ENCODE results near the gene EMC1. TPM values are rescaled to one million over a fixed set of nuclear protein-coding genes. Genes with fewer than 3 reads are reported as not detected.

The EMC1 gene
- total and polyA plus RNA-seq, 2 donors (not counting 1 experiment from before 2014, with no cell fraction given), result 25.8 to 45.5 TPM

GRCh38 chr1:19260211-19261138, 9.2 kb upstream of the EMC1 start:
- H3K27ac Mint-ChIP-seq, result no peak overlapping the region

GRCh38 chr1:19258353-19258752, 7.0 kb upstream of the EMC1 start:
- Histone ChIP-seq H3K27me3 (replicated peaks in 1 of 4; ENCODE audit: control extremely low read depth in 1 of 4, control insufficient read depth in 3 of 4, insufficient read depth in 4 of 4, low read length in 3 of 4) (no peaks in the 10 kb centered on the region), H3K27ac (ENCODE audit: low read length in 2 of 2) (no peak overlapping the region), H3K9me3 (ENCODE audit: control extremely low read depth in 1 of 3, control insufficient read depth in 2 of 3, insufficient read depth in 1 of 3, low read length in 2 of 3) (no peaks in the 10 kb centered on the region), H2AFZ (ENCODE audit: insufficient read depth, low read depth, low read length, poor library complexity, severe bottlenecking) (no peak overlapping the region), H3K36me3 (replicated peaks in 1 of 2; ENCODE audit: control extremely low read depth in 1 of 2, control insufficient read depth in 1 of 2, extremely low read depth in 1 of 2, insufficient read depth in 2 of 2, low read length in 1 of 2) (peaks cover 0 to 43% of the 10 kb centered on the region in 2 experiments), H3K4me3 (ENCODE audit: control extremely low read depth in 1 of 5, extremely low read depth in 1 of 5, insufficient read depth in 1 of 5, low read depth in 2 of 5, low read length in 4 of 5) (no peak overlapping the region), H3K9ac (ENCODE audit: low read length) (no peak overlapping the region), H4K20me1 (ENCODE audit: control insufficient read depth, insufficient read depth, low read length, poor library complexity, severe bottlenecking) (peaks cover 29% of the 10 kb centered on the region), H3K4me2 (replicated peaks; ENCODE audit: low read depth, low read length, poor library complexity, severe bottlenecking) (no peak overlapping the region), H3K79me2 (ENCODE audit: control insufficient read depth, insufficient read depth, low read length) (peaks cover 17% of the 10 kb centered on the region), H3K4me1 (ENCODE audit: control insufficient read depth in 2 of 2, insufficient read depth in 2 of 2, low read length in 2 of 2) (peaks cover 4 to 10% of the 10 kb centered on the region in 2 donors)
- 99% methylated on average over 4 of the region's 10 CpGs for WGBS (ENCODE audit: insufficient coverage)
- ChIA-PET POLR2A (no interaction called here), CTCF (no interaction called here)
- Mint-ChIP-seq H3K27ac (no peak overlapping the region), H3K9me3 (ENCODE audit: insufficient read depth) (no peaks in the 10 kb centered on the region), H3K27me3 (no peaks in the 10 kb centered on the region), H3K4me1 (peaks cover 7% of the 10 kb centered on the region), H3K4me3 (no peak overlapping the region)
- ATAC-seq (ENCODE audit: low read depth) (no peak), DNase-seq (no peak)
- intact Hi-C loops (cut with micrococcal nuclease), result no loop called here
- TF ChIP-seq, protein P1, sequence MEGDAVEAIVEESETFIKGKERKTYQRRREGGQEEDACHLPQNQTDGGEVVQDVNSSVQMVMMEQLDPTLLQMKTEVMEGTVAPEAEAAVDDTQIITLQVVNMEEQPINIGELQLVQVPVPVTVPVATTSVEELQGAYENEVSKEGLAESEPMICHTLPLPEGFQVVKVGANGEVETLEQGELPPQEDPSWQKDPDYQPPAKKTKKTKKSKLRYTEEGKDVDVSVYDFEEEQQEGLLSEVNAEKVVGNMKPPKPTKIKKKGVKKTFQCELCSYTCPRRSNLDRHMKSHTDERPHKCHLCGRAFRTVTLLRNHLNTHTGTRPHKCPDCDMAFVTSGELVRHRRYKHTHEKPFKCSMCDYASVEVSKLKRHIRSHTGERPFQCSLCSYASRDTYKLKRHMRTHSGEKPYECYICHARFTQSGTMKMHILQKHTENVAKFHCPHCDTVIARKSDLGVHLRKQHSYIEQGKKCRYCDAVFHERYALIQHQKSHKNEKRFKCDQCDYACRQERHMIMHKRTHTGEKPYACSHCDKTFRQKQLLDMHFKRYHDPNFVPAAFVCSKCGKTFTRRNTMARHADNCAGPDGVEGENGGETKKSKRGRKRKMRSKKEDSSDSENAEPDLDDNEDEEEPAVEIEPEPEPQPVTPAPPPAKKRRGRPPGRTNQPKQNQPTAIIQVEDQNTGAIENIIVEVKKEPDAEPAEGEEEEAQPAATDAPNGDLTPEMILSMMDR (IDR thresholded peaks at IDR 0.05), result no peak
- no peak for TF ChIP-seq EZH2 (IDR thresholded peaks at IDR 0.05; ENCODE audit: borderline replicate concordance, insufficient read depth, low read depth, low read length, poor library complexity, severe bottlenecking)

More at GRCh38 chr1:19260211-19261138, 9.2 kb upstream of the EMC1 start:
- no peak overlapping the region for H3K27ac ChIP-seq (ENCODE audit: low read length in 2 of 2)
- H4K20me1 ChIP-seq (ENCODE audit: control insufficient read depth, insufficient read depth, low read length, poor library complexity, severe bottlenecking), result peaks cover 11% of the 10 kb centered on the region
- 92% methylated on average over 17 of the region's 21 CpGs for WGBS (ENCODE audit: insufficient coverage)
- POLR2A ChIA-PET, result no interaction called here
- H3K4me1 Mint-ChIP-seq, result no peaks in the 10 kb centered on the region
- no peak overlapping the region for H2AFZ ChIP-seq (ENCODE audit: insufficient read depth, low read depth, low read length, poor library complexity, severe bottlenecking)
- DNase-seq, result no peak
- H3K36me3 ChIP-seq (replicated peaks in 1 of 2; ENCODE audit: control extremely low read depth in 1 of 2, control insufficient read depth in 1 of 2, extremely low read depth in 1 of 2, insufficient read depth in 2 of 2, low read length in 1 of 2), result peaks cover 0 to 37% of the 10 kb centered on the region in 2 experiments
- no peaks in the 10 kb centered on the region for H3K79me2 ChIP-seq (ENCODE audit: control insufficient read depth, insufficient read depth, low read length)
- H3K9ac ChIP-seq (ENCODE audit: low read length), result no peak overlapping the region
- H3K27me3 ChIP-seq (replicated peaks in 1 of 4; ENCODE audit: control extremely low read depth in 1 of 4, control insufficient read depth in 3 of 4, insufficient read depth in 4 of 4, low read length in 3 of 4), result no peaks in the 10 kb centered on the region
- no peak overlapping the region for H3K4me3 Mint-ChIP-seq
- H3K9me3 Mint-ChIP-seq (ENCODE audit: insufficient read depth), result no peaks in the 10 kb centered on the region
- no peak overlapping the region for H3K4me2 ChIP-seq (replicated peaks; ENCODE audit: low read depth, low read length, poor library complexity, severe bottlenecking)
- no peak overlapping the region for H3K4me3 ChIP-seq (ENCODE audit: control extremely low read depth in 1 of 5, extremely low read depth in 1 of 5, insufficient read depth in 1 of 5, low read depth in 2 of 5, low read length in 4 of 5)
- no peak for ATAC-seq (ENCODE audit: low read depth)
- no peaks in the 10 kb centered on the region for H3K9me3 ChIP-seq (ENCODE audit: control extremely low read depth in 1 of 3, control insufficient read depth in 2 of 3, insufficient read depth in 1 of 3, low read length in 2 of 3)
- TF ChIP-seq EZH2 (IDR thresholded peaks at IDR 0.05; ENCODE audit: borderline replicate concordance, insufficient read depth, low read depth, low read length, poor library complexity, severe bottlenecking), result no peak
- TF ChIP-seq, protein P1 (IDR thresholded peaks at IDR 0.05), result no peak
- H3K27me3 Mint-ChIP-seq, result no peaks in the 10 kb centered on the region
- H3K4me1 ChIP-seq (ENCODE audit: control insufficient read depth in 2 of 2, insufficient read depth in 2 of 2, low read length in 2 of 2), result no peaks in the 10 kb centered on the region
- intact Hi-C loops (cut with micrococcal nuclease), result no loop called here
- CTCF ChIA-PET, result interaction anchor here (1.8 kb wide), 1 partner anchor 20 kb away, joined by 4 read pairs; no protein-coding TSS in a partner anchor

All from B cell (primary cell).